PC-9 (cell line): ENCODE results near the gene NKAIN2. TPM values are rescaled to one million over a fixed set of nuclear protein-coding genes. Genes with fewer than 3 reads are reported as not detected.

Source experiments
- BruUV-seq: library from RNA; stranded (reverse); fragments of 400-500 nt; replicated peaks from 2 replicates; lab custom pipeline; 2021; lab: Mats Ljungman, UMichigan
- CTCF ChIA-PET: fragments of 300-600 bp; sonication (Branson Sonifier 250); formaldehyde crosslinking; loops from one replicate; lab custom pipeline; 2022; ENCODE audit warnings: antibody characterized with exemption; lab: Charles Lee
- POLR2A ChIA-PET: fragments of 300-600 bp; sonication (Branson Sonifier 250); formaldehyde crosslinking; loops from one replicate; lab custom pipeline; 2022; ENCODE audit warnings: antibody characterized with exemption; ENCODE audit not compliant: unreplicated experiment; lab: Charles Lee
- DNase-seq, 2 experiments: peaks; one replicate each; pipeline versions ENCODE4 v3.0.0 to v3.0.0-alpha.2; 2015 to 2022; ENCODE audit warnings: mixed read lengths in 1 of 2
- H2AFZ ChIP-seq: fragments of 200-600 bp; sonication (generic); 2 replicates; pipeline ENCODE4 v1.8.1; 2017; ENCODE audit warnings: antibody characterized with exemption
- H3F3A ChIP-seq: fragments of 200-600 bp; sonication (generic); 2 replicates; pipeline ENCODE4 v1.8.1; 2017; ENCODE audit warnings: antibody characterized with exemption, mild to moderate bottlenecking, low read depth; ENCODE audit not compliant: insufficient read depth
- H3K27ac ChIP-seq: fragments of 200-600 bp; sonication (generic); 2 replicates; pipeline ENCODE4 v1.6.1; 2016; ENCODE audit warnings: mixed run types
- H3K27me3 ChIP-seq: fragments of 200-600 bp; sonication (generic); 2 replicates; pipeline ENCODE4 v1.6.1; 2016; ENCODE audit warnings: low read depth, mixed run types; ENCODE audit not compliant: insufficient read depth
- H3K36me3 ChIP-seq: fragments of 200-600 bp; sonication (generic); 2 replicates; pipeline ENCODE4 v1.6.1; 2016; ENCODE audit warnings: low read depth, mixed run types
- H3K4me1 ChIP-seq: fragments of 200-600 bp; sonication (generic); replicated peaks from 2 replicates; pipeline ENCODE4 v1.6.1; 2016; ENCODE audit warnings: mixed run types; ENCODE audit not compliant: insufficient read depth
- H3K4me2 ChIP-seq: fragments of 200-600 bp; sonication (generic); 2 replicates; pipeline ENCODE4 v1.6.1; 2017; ENCODE audit warnings: mixed run types
- H3K4me3 ChIP-seq: fragments of 200-600 bp; sonication (generic); 2 replicates; pipeline ENCODE4 v1.6.1; 2016; ENCODE audit warnings: mixed run types
- H3K79me2 ChIP-seq: fragments of 200-600 bp; sonication (generic); 2 replicates; pipeline ENCODE4 v1.6.1; 2017; ENCODE audit warnings: low read depth, mixed run types
- H3K9me2 ChIP-seq: fragments of 200-600 bp; sonication (generic); 2 replicates; pipeline ENCODE4 v1.8.1; 2017; ENCODE audit warnings: mild to moderate bottlenecking; ENCODE audit not compliant: insufficient read depth
- H3K9me3 ChIP-seq: fragments of 200-600 bp; sonication (generic); 2 replicates; pipeline ENCODE4 v1.8.1; 2016; ENCODE audit warnings: low read depth; ENCODE audit not compliant: insufficient read depth
- H4K20me1 ChIP-seq: fragments of 200-600 bp; sonication (generic); 2 replicates; pipeline ENCODE4 v1.8.1; 2017; ENCODE audit not compliant: insufficient read depth
- CTCF ChIP-seq: fragments of 200-600 bp; sonication (generic); conservative IDR thresholded peaks from 2 replicates; pipeline ENCODE4 v1.6.1; 2017; ENCODE audit warnings: mixed run types, antibody characterized with exemption, mild to moderate bottlenecking, moderate library complexity
- EZH2 ChIP-seq: fragments of 200-600 bp; sonication (generic); IDR thresholded peaks from 2 replicates; pipeline ENCODE4 v1.8.0; 2017; ENCODE audit warnings: antibody characterized with exemption, low read depth
- intact Hi-C: fragments of 100-400 bp; cut with micrococcal nuclease; formaldehyde crosslinking; loops from one replicate; pipeline ENCODE4 v1.10.0; 2022; ENCODE audit not compliant: unreplicated experiment
- total RNA-seq: library from RNA; stranded (reverse); gene quantifications from 2 replicates; pipeline ENCODE4 v1.2.3, GENCODE V29; 2021

Gene NKAIN2
- total RNA-seq, 1 experiment from 2014 or later, result not detected

- intact Hi-C loops, result no loop called here
- CTCF ChIA-PET, result no interaction called here
- H3K4me1 ChIP-seq, result no peaks in the 10 kb centered on the region
- no peaks in the 10 kb centered on the region for H3K9me2 ChIP-seq
- H2AFZ ChIP-seq, result no peak overlapping the region
- H3K4me2 ChIP-seq, result no peak overlapping the region
- no peaks in the 10 kb centered on the region for H3K27me3 ChIP-seq
- H3K36me3 ChIP-seq, result no peaks in the 10 kb centered on the region
- POLR2A ChIA-PET, result no interaction called here
- no peaks in the 10 kb centered on the region for H4K20me1 ChIP-seq
- TF ChIP-seq CTCF, result no peak
- TF ChIP-seq EZH2, result no peak
- no peak for DNase-seq
- H3K79me2 ChIP-seq, result no peaks in the 10 kb centered on the region
- no peaks in the 10 kb centered on the region for H3F3A ChIP-seq
- H3K4me3 ChIP-seq, result no peak overlapping the region
- no peak overlapping the region for H3K27ac ChIP-seq
- no TSS peak for BruUV-seq
- H3K9me3 ChIP-seq, result no peaks in the 10 kb centered on the region
These were observed 937.7 kb downstream of the NKAIN2 start for GRCh38 chr6:124741341-124741740.

- intact Hi-C loops, result no loop called here
- Histone ChIP-seq H3K36me3 (no peaks in the 10 kb centered on the region), H3K27me3 (no peaks in the 10 kb centered on the region), H4K20me1 (no peaks in the 10 kb centered on the region), H3K4me3 (no peak overlapping the region), H2AFZ (no peak overlapping the region), H3K4me1 (no peaks in the 10 kb centered on the region), H3K9me2 (no peaks in the 10 kb centered on the region), H3K27ac (no peak overlapping the region), H3K79me2 (no peaks in the 10 kb centered on the region), H3F3A (no peaks in the 10 kb centered on the region), H3K4me2 (no peak overlapping the region), H3K9me3 (no peaks in the 10 kb centered on the region)
- no peak for DNase-seq
- TF ChIP-seq CTCF (no peak), EZH2 (no peak)
- BruUV-seq, result no TSS peak
- ChIA-PET POLR2A (no interaction called here), CTCF (no interaction called here)
These were observed 939.3 kb downstream of the NKAIN2 start for GRCh38 chr6:124742971-124743370.

GRCh38 chr6:124743420-124743819, 939.8 kb downstream of the NKAIN2 start:
- Histone ChIP-seq H3K36me3 (no peaks in the 10 kb centered on the region), H3K27me3 (no peaks in the 10 kb centered on the region), H3K9me3 (no peaks in the 10 kb centered on the region), H3K4me2 (no peak overlapping the region), H3K79me2 (no peaks in the 10 kb centered on the region), H4K20me1 (no peaks in the 10 kb centered on the region), H2AFZ (no peak overlapping the region), H3K27ac (no peak overlapping the region), H3K9me2 (no peaks in the 10 kb centered on the region), H3F3A (no peaks in the 10 kb centered on the region), H3K4me1 (no peaks in the 10 kb centered on the region), H3K4me3 (no peak overlapping the region)
- POLR2A ChIA-PET, result no interaction called here
- no TSS peak for BruUV-seq
- no peak for DNase-seq
- CTCF ChIA-PET, result no interaction called here
- TF ChIP-seq CTCF (no peak), EZH2 (no peak)
- intact Hi-C loops, result no loop called here
